Memory B cell (primary cell): ENCODE results near the gene PSMA5.
"Not testable (repeated sequence)": the region's sequence is repeated elsewhere in the genome, so short reads cannot be mapped to it uniquely, and the experiment has no call there.

Experiments
- ATAC-seq: fragments of 150-1000 bp; cut with Tn5 transposase; 2 replicates; pipeline ENCODE4 v1.10.0; 2021; ENCODE audit warnings: low read depth, mild to moderate bottlenecking, moderate library complexity
- DNase-seq, 2 donors: peaks; one replicate each; pipeline ENCODE4 v3.0.0; 2022; ENCODE audit warnings: low spot score in 2 of 2
- H3K27ac Mint-ChIP-seq: one replicate; pipeline ENCODE4 v1.8.0; 2022; ENCODE audit warnings: mild to moderate bottlenecking, moderate library complexity, mixed read lengths
- H3K27me3 Mint-ChIP-seq: one replicate; pipeline ENCODE4 v1.8.0; 2022; ENCODE audit warnings: mixed read lengths
- H3K36me3 Mint-ChIP-seq: one replicate; pipeline ENCODE4 v1.8.0; 2022; ENCODE audit warnings: mild to moderate bottlenecking, mixed read lengths
- H3K4me1 Mint-ChIP-seq: one replicate; pipeline ENCODE4 v1.8.0; 2022; ENCODE audit warnings: mixed read lengths
- H3K4me3 Mint-ChIP-seq: one replicate; pipeline ENCODE4 v1.8.0; 2022; ENCODE audit warnings: mild to moderate bottlenecking, moderate library complexity, mixed read lengths
- H3K9me3 Mint-ChIP-seq: one replicate; pipeline ENCODE4 v1.8.0; 2022; ENCODE audit warnings: mixed read lengths

The PSMA5 gene

GRCh38 chr1:109379422-109379821 is 46.8 kb downstream of the PSMA5 start:
- H3K4me1 Mint-ChIP-seq, result peaks cover 4% of the 10 kb centered on the region
- H3K27me3 Mint-ChIP-seq, result peaks cover 11% of the 10 kb centered on the region
- H3K27ac Mint-ChIP-seq, result no peak overlapping the region
- H3K9me3 Mint-ChIP-seq, result peaks cover 2% of the 10 kb centered on the region
- no peak for DNase-seq
- no peak overlapping the region for H3K4me3 Mint-ChIP-seq
- H3K36me3 Mint-ChIP-seq, result no peaks in the 10 kb centered on the region
- ATAC-seq, result no peak

- H3K9me3 Mint-ChIP-seq, result peaks cover 2% of the 10 kb centered on the region
- H3K27ac Mint-ChIP-seq, result no peak overlapping the region
- peaks cover 16% of the 10 kb centered on the region for H3K27me3 Mint-ChIP-seq
- H3K4me1 Mint-ChIP-seq, result peaks cover 4% of the 10 kb centered on the region
- ATAC-seq (no peak), DNase-seq (no peak)
- no peaks in the 10 kb centered on the region for H3K36me3 Mint-ChIP-seq
- no peak overlapping the region for H3K4me3 Mint-ChIP-seq
Measured at GRCh38 chr1:109377698-109378097, 48.5 kb downstream of the PSMA5 start.

DNA sequence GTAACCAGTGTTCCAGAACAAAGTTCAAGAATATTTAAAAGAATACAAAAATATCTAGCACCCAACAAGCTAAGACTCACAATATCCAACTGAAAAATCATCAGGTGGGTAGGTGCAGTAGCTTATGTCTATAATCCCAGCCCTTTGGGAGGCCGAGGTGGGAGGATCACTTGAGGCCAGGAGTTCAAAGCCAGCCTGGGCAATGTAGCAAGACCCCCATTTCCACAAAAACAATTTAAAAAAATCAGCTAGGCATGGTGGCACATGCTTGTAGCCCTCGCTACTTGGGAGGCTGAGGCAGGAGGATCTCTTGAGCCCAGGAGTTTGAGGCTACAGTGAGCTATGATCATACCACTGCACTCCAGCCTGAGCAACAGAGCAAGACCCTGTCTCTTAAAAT is 52.6 kb downstream of the PSMA5 start:
- not testable (repeated sequence) for H3K4me1 Mint-ChIP-seq, H3K27ac Mint-ChIP-seq, H3K4me3 Mint-ChIP-seq

GRCh38 chr1:109373126-109373525 is 53.1 kb downstream of the PSMA5 start:
- H3K9me3 Mint-ChIP-seq, result peaks cover 2% of the 10 kb centered on the region
- H3K27me3 Mint-ChIP-seq, result peaks cover 27% of the 10 kb centered on the region
- H3K36me3 Mint-ChIP-seq, result no peaks in the 10 kb centered on the region
- H3K4me3 Mint-ChIP-seq, result no peak overlapping the region
- ATAC-seq (no peak), DNase-seq (no peak)
- peaks cover 4% of the 10 kb centered on the region for H3K4me1 Mint-ChIP-seq
- no peak overlapping the region for H3K27ac Mint-ChIP-seq

More for the DNA sequence above, 52.6 kb downstream of the PSMA5 start:
- ATAC-seq, DNase-seq, H3K36me3 Mint-ChIP-seq, H3K9me3 Mint-ChIP-seq: not testable (repeated sequence)
- peaks cover 27% of the 10 kb centered on the region for H3K27me3 Mint-ChIP-seq

- Mint-ChIP-seq H3K4me3 (no peak overlapping the region), H3K4me1 (peaks cover 4% of the 10 kb centered on the region), H3K36me3 (no peaks in the 10 kb centered on the region), H3K9me3 (peaks cover 2% of the 10 kb centered on the region), H3K27me3 (peaks cover 32% of the 10 kb centered on the region), H3K27ac (no peak overlapping the region)
- ATAC-seq (no peak), DNase-seq (no peak)
Measured at GRCh38 chr1:109372281-109372680, 54.0 kb downstream of the PSMA5 start.

- Mint-ChIP-seq H3K36me3 (no peaks in the 10 kb centered on the region), H3K27me3 (peaks cover 39% of the 10 kb centered on the region), H3K4me3 (no peak overlapping the region), H3K27ac (no peak overlapping the region), H3K4me1 (peaks cover 4% of the 10 kb centered on the region), H3K9me3 (peaks cover 2% of the 10 kb centered on the region)
- DNase-seq (no peak), ATAC-seq (no peak)
Measured at GRCh38 chr1:109371341-109371739, 54.9 kb downstream of the PSMA5 start.

GRCh38 chr1:109370712-109371340 is 55.4 kb downstream of the PSMA5 start:
- ATAC-seq (no peak), DNase-seq (no peak)
- Mint-ChIP-seq H3K4me1 (peaks cover 4% of the 10 kb centered on the region), H3K4me3 (no peak overlapping the region), H3K27ac (no peak overlapping the region), H3K27me3 (peaks cover 41% of the 10 kb centered on the region), H3K36me3 (no peaks in the 10 kb centered on the region), H3K9me3 (peaks cover 2% of the 10 kb centered on the region)

DNA sequence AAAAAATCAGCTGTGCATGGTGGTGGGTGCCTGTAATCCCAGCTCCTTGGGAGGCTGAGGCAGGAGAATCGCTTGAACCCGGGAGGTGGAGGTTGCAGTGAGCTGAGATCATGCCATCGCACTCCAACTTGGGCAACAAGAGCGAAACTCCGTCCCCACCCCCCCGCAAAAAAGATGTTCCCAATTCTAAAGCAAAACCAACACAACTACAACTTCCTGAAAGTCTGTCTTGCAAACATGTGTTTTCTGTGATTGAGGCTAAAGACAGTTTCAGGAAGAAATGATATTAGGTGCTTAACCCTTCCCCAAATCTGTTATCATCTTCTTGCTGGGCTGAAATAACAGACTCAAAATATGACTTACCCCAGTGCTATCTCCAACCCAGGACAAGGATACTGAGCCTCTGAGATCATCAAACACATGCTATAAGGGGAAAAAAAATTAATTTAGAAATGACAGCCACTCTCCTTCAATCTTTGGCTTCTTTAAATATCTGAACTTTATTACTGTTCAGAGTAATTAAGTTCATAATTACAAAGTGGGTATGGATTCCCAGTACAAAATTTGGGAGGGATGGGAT is 57.0 kb downstream of the PSMA5 start:
- Mint-ChIP-seq H3K4me3 (no peak overlapping the region), H3K27me3 (peaks cover 38% of the 10 kb centered on the region), H3K9me3 (no peaks in the 10 kb centered on the region), H3K36me3 (no peaks in the 10 kb centered on the region), H3K27ac (no peak overlapping the region), H3K4me1 (peaks cover 2% of the 10 kb centered on the region)
- DNase-seq (no peak), ATAC-seq (no peak)

GRCh38 chr1:109368464-109368863 is 57.8 kb downstream of the PSMA5 start:
- Mint-ChIP-seq H3K36me3 (no peaks in the 10 kb centered on the region), H3K27me3 (peaks cover 37% of the 10 kb centered on the region), H3K9me3 (no peaks in the 10 kb centered on the region), H3K4me3 (no peak overlapping the region), H3K4me1 (peaks cover 2% of the 10 kb centered on the region), H3K27ac (no peak overlapping the region)
- DNase-seq (no peak), ATAC-seq (no peak)

DNA sequence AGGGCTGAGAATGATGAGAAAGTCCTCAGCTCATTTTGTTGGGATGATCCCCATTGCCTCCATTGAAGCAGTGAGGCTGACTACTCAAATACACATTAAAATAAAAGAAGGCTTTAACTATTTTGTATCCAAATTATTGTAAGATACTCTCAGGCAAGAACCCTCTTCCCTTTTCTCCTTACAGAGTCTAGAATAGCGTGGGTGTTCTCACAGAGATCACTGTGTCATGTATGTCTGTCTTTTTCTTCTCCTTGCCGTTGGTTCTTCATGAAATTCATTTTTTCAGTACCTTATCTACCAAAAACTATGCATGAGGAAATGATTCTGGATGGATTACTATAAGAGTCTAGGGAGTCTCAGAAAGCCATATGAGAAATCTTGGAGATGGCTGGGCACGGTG is 58.6 kb downstream of the PSMA5 start:
- Mint-ChIP-seq H3K4me1 (peaks cover 2% of the 10 kb centered on the region), H3K27me3 (peaks cover 33% of the 10 kb centered on the region), H3K36me3 (no peaks in the 10 kb centered on the region), H3K9me3 (no peaks in the 10 kb centered on the region), H3K27ac (no peak overlapping the region), H3K4me3 (no peak overlapping the region)
- no peak for DNase-seq
- no peak for ATAC-seq

- Mint-ChIP-seq H3K27ac (no peak overlapping the region), H3K9me3 (no peaks in the 10 kb centered on the region), H3K36me3 (no peaks in the 10 kb centered on the region), H3K4me1 (peaks cover 2% of the 10 kb centered on the region), H3K4me3 (no peak overlapping the region), H3K27me3 (peaks cover 28% of the 10 kb centered on the region)
- ATAC-seq (no peak), DNase-seq (no peak)
Measured at GRCh38 chr1:109365642-109366204, 60.5 kb downstream of the PSMA5 start.

- DNase-seq (no peak), ATAC-seq (no peak)
- Mint-ChIP-seq H3K36me3 (no peaks in the 10 kb centered on the region), H3K27ac (no peak overlapping the region), H3K9me3 (no peaks in the 10 kb centered on the region), H3K27me3 (peaks cover 16% of the 10 kb centered on the region), H3K4me3 (no peak overlapping the region), H3K4me1 (peaks cover 2% of the 10 kb centered on the region)
Measured at GRCh38 chr1:109361649-109362048, 64.6 kb downstream of the PSMA5 start.

GRCh38 chr1:109361069-109361468 is 65.2 kb downstream of the PSMA5 start:
- Mint-ChIP-seq H3K9me3 (no peaks in the 10 kb centered on the region), H3K4me3 (no peak overlapping the region), H3K36me3 (no peaks in the 10 kb centered on the region), H3K27me3 (peaks cover 13% of the 10 kb centered on the region), H3K27ac (no peak overlapping the region), H3K4me1 (peaks cover 2% of the 10 kb centered on the region)
- ATAC-seq (no peak), DNase-seq (no peak)

DNA sequence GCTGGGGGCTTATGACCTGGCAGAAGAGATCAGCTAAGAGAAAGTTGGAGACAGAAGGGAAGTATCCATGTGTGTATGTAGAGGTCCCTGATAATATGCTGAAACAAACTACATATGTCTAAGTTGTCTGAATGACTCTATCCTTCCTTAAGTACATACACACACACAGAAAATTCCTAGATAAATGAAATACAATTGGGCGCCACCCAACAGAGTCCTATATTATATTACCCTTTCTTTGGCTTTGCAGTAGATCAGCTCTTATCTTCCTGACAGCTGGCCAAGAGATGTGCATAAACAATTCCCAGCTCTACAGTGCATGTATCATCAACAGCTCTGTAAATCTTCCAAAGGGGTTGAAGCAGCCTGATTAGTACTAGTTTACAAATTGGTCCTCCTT is 68.6 kb downstream of the PSMA5 start:
- Mint-ChIP-seq H3K27me3 (peaks cover 9% of the 10 kb centered on the region), H3K36me3 (no peaks in the 10 kb centered on the region), H3K4me1 (no peaks in the 10 kb centered on the region), H3K4me3 (no peak overlapping the region), H3K9me3 (no peaks in the 10 kb centered on the region), H3K27ac (no peak overlapping the region)
- DNase-seq (no peak), ATAC-seq (no peak)

DNA sequence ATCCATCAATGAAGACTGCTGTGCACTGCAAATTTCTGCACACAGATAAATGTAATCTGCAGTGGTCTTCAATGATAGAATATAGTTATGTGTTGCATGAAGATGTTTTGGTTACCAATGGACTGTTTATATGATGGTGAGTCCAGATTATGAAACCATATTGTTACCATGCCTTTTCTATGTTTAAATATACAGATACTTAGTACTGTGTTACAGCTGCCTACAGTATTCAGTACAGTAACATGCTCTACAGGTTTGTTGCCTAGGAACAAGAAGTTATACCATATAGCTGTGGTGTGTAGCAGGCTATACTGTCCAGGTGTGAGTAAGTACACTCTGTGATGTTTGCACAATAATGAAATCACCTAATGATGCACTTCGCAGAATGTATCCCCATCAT is 69.3 kb downstream of the PSMA5 start:
- Mint-ChIP-seq H3K9me3 (no peaks in the 10 kb centered on the region), H3K4me1 (no peaks in the 10 kb centered on the region), H3K36me3 (no peaks in the 10 kb centered on the region), H3K27me3 (peaks cover 12% of the 10 kb centered on the region), H3K4me3 (no peak overlapping the region), H3K27ac (no peak overlapping the region)
- no peak for ATAC-seq
- no peak for DNase-seq
